Tongue (tissue), 2 donors: ENCODE data around the gene OR5K3. TPM values are rescaled to one million over a fixed set of nuclear protein-coding genes. Genes with fewer than 3 reads are reported as not detected.
A peak's percentile ranks its signal among the peaks of the same experiment; 100 is the strongest.
"Not testable (repeated sequence)": the region's sequence is repeated elsewhere in the genome, so short reads cannot be mapped to it uniquely, and the experiment has no call there.

Experiments
- DNase-seq: peaks from one replicate; pipeline ENCODE4 v3.0.0-alpha.2; 2015
- total RNA-seq: library from RNA; depleted of rRNA; stranded (reverse); fragments of >200 nt; gene quantifications from one replicate; pipeline ENCODE4 v1.2.3, GENCODE V29; 2014

The OR5K3 gene
- not detected for total RNA-seq

- DNase-seq, result no peak
Measured at GRCh38 chr3:98390366-98390765, at the start of gene OR5K3. TSS of gene OR5K3 (plus strand) at chr3:98390666. CDS start at chr3:98390666, 0 bp downstream.

DNA sequence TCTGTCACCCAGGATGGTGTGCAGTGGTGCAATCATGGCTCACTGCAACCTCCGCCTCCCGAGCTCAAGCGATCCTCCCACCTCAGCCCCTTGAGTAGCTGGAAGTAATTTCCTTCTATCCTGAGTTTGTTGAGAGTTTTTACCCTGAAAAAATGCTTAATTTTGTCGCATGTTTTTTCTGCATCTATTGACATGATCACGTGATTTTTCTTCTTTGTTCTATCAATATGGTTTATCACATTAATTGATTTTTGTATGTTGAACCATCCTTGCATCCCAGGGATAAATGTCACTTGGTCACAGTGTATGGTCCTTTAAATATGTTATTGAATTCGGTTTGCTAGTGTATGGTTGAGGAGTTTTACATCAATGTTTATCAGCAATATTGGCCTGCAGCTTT, 48.7 kb upstream of the OR5K3 start:
- DNase-seq, result no peak

GRCh38 chr3:98343647-98344507, 46.6 kb upstream of the OR5K3 start:
- peak; percentile 16 for DNase-seq

DNA sequence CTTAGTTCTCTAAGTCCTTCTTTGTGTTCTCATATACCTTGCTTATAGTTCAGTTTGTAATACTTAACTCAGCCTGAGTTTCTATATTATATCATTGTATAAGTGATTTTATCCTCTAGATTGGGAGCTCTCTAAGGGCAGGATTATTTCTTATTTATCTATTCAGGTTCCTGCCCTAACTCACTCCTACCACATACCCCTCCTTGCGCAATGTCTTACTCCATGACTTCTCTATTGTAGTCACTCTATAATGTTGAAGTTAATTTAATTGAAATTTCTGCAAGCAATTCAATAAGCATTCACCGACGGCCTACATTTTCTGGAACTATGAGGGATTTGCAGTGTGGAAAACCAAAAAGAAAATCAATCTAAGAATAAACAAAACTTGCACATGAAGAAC, 40.4 kb upstream of the OR5K3 start:
- no peak for DNase-seq

- DNase-seq, result no peak
Measured at GRCh38 chr3:98353554-98353953, 36.9 kb upstream of the OR5K3 start, which contains the start of gene OR5K4. TSS of gene OR5K4 (plus strand) at chr3:98353854. CDS start at chr3:98353854, 0 bp downstream.

GRCh38 chr3:98359250-98359649, 31.2 kb upstream of the OR5K3 start:
- no peak for DNase-seq

DNA sequence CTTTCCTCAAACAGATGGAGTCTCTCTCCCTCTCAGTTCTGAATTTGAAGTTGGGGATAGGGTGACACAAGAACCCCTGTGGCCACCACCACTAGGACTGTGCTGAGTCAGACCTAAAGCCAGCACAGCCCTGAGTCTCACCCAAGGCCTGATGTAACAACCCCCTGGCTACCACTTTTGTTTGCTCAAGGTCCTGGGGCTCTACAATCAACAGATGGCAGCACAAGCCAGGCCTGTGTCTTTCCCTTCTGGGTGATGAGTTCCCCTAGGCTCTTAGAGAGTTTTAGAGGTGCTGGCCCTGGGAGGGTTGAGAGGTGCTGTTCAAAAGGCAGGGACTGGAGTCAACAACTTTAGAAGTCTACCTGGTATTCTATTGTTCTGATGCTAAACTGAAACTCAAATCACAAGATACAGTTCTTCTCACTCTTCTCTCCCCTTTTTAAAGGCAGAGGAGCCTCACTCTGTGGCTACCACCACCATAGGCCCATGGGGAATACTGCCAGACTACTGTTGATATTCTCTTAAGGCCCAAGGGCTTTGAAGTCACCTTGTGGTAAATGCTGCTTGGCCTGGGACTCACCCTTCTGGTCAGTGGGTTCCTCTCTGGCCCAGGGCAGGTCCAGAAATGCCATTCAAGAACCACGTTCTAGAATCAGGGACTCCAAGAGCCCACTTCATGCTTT, 30.3 kb upstream of the OR5K3 start:
- no peak for DNase-seq

DNA sequence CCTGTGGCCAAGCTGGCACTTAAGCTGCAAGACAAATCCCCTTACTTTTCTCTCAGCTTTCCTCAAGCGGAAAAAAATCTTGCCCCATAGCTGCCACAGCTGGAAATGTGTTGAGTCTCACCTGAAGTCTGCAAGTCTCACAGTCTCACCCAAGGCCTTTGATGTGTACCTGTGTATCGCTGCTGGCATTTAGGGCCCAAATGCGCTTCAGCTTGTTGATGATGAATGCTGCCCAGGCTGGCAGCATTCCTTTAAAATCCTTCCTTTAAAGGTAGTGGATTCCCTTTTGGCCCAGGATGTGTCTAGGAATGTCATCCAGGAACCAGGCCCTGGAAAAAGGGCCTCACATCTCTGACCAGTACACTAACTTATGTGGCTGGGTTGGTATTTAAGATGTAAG, 29.8 kb upstream of the OR5K3 start:
- DNase-seq, result no peak

DNA sequence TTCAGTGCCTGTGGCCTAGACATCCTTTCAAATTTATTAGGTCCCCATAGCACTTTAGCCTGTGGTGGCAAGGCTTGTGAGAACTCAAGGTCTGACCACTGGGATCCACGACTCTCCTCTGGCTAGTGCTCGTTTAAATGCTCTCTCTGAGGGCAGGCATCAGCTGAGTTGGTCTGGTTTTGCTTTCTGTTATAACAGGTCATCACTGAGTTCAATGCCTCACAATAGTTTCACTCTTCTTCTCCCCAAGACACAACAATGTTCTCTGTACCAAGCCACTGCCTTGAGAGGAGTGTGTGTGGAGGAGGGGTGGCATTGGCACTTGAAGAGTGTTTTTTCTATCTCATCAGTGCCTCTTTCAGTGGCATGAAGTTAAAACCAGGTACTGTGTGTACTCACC, 29.2 kb upstream of the OR5K3 start:
- no peak for DNase-seq

- DNase-seq, result no peak
Measured at GRCh38 chr3:98367464-98368246, 22.8 kb upstream of the OR5K3 start.

DNA sequence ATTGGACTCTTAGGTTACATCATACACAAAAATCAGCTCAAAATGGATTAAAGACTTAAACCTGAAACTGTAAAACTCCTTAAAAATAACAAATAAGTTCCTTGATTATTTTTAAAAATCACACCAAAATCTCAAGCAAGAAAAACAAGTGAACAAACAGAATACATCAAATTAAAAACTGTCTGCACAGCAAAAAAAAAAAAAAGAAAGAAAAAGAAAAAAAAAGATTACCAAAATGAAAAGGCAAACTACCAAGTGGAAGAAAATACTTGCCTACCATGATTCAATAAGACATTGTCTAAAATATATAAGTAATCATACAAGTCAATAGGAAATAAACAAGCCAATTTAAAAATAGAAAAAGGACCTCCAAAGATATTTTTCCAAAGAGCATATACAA, 19.3 kb upstream of the OR5K3 start:
- DNase-seq, result no peak

DNA sequence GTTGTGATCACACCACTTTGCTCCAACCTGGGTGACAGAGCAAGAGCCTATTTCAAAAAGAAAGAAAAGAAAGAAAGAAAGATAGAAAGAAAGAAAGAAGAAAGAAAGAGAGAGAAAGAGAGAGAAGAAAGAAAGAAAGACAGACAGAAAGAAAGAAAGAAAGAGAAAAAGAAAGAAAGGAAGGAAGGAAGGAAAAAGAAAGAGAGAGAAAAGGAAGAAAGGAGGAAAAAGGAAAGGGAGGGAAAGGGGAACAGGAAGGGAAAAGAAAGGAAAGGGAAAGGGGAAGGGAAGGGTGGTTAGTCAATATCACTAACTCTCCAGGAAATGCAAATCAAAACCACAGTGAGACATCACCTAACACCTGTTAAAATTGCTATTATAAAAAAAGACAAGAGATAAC, 18.6 kb upstream of the OR5K3 start:
- no peak for DNase-seq

DNA sequence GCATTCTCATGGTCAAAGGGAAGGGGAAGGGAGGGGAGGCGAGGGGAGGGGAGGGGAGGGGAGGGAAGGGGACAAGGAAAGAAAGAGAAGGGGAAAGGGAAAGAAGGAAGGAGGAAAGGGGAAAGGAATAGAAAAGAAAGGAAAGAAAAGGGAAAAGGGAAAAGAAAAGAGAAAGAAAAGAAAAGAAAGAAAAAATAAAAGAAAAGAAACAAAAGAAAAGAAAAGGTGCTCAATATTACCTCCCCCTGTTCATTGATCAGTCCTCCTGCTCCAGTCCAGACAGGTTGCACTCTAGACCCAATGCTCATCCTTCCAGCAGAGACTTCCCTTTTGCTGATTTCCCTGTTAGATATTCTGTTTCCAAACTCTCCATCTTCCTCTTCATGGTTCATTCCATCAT, 18.0 kb upstream of the OR5K3 start:
- no peak for DNase-seq

GRCh38 chr3:98376631-98377030, 13.8 kb upstream of the OR5K3 start:
- no peak for DNase-seq

DNA sequence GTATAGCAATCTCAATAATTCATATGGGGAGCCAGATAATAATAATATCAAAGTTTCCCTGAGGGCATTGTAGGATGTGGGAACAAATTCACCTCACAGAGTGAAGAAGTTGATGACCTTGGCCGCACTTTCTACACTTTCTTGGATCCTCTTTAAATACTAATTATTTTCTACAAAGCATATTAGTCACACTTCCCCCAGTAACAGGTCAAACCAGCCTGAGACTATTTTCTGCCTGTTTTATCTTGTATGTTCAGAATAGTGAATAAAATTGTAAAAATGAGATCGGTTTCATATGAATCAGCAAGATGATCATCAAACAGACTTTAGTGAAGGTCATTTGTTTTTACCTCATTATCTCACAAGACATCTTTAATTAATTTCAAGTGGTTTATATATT, 2.3 kb upstream of the OR5K3 start:
- DNase-seq, result no peak

GRCh38 chr3:98395101-98395500, 4.6 kb downstream of the OR5K3 start:
- no peak for DNase-seq

DNA sequence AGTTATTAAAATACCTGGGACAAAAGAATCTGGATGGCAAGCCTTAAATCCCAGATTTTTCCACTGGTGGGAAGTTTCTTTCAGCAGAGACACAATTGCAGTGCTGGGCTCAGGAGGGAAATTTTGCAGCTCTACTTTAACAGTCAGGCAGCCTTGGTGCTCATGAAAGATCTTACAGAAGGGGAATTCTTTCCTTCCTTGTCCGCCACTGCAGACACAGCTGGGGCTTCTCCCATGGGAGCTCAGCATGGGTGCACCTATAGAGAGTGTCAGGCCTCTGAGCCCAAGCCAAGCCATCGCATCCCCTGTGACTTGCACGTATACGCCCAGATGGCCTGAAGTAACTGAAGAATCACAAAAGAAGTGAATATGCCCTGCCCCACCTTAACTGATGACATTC, 6.0 kb downstream of the OR5K3 start:
- not testable (repeated sequence) for DNase-seq

DNA sequence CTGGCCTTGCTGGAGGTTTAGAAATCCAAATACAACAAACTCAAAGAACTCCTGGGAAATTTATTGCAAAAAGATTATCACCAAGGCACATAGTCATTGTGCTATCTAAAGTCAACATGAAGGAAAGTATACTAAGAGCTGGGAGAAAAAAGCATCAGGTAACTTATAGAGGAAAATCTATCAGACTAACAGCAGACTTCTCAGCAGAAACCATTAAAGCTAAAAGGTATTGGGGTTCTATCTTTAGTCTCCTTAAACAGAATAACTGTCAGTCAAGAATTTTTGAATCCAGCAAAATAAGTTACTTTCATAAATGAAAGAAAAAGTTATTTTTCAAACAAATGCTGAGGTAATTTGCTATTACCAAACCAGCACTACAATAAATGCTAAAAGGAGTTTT, 8.0 kb downstream of the OR5K3 start:
- DNase-seq, result no peak

DNA sequence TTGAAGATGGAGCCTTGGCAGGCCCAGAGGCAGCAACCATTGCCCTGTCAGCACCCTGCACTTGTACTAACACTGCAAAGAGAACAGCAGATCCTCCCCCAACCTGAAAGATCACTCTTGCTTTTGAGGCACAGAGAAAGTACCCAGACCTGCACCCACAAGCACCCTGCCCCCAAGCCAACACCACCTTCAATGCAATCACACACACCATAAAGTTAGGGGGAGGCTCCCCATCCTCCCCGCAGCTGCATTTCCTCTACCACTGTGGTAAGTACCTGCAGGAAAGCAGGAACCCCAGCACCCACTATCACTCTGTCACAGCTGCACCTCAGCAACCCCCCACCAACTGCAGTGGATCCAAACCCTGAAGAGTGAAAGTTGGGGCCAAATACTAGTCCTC, 12.0 kb downstream of the OR5K3 start:
- DNase-seq, result no peak

DNA sequence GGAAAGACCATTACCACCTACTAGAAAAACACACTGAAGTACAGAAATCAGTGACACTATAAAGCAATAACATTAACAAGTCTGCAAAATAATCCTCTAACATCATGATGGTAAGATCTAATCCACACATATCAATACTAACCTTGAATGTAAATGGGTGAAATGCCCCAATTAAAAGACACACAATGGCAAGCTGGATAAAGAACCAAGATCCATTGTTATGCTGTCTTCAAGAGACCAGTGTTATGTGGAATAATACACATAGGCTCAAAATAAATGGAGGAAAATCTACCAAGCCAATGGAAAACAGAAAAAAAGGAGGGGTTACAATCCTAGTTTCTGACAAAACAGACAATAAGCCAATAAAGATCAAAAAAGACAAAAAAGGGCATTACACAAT, 13.5 kb downstream of the OR5K3 start:
- no peak for DNase-seq

- no peak for DNase-seq
Measured at GRCh38 chr3:98406034-98406433, 15.6 kb downstream of the OR5K3 start.

GRCh38 chr3:98432575-98432974, 42.1 kb downstream of the OR5K3 start:
- no peak for DNase-seq

- DNase-seq, result no peak
Measured at GRCh38 chr3:98433764-98434163, 43.3 kb downstream of the OR5K3 start.
